KG1 (cell line): ENCODE measurements around the gene SUN3.
"Not testable (repeated sequence)": the region's sequence is repeated elsewhere in the genome, so short reads cannot be mapped to it uniquely, and the experiment has no call there.

ENCODE experiments used
- DNase-seq: peaks from one replicate; lab custom pipeline; 2025; lab: John Stamatoyannopoulos, UW

Gene SUN3

GRCh38 chr7:47943676-47944474 lies 85.0 kb downstream of the SUN3 start:
- no peak for DNase-seq

GRCh38 chr7:47942651-47943050 lies 86.3 kb downstream of the SUN3 start:
- not testable (repeated sequence) for DNase-seq

- no peak for DNase-seq
Observed at GRCh38 chr7:47942132-47942531, 86.8 kb downstream of the SUN3 start.

- DNase-seq = no peak
Observed at GRCh38 chr7:47941136-47941844, 87.6 kb downstream of the SUN3 start.

- no peak for DNase-seq
Observed at GRCh38 chr7:47940088-47941013, 88.6 kb downstream of the SUN3 start.

- DNase-seq = no peak
Observed at GRCh38 chr7:47939425-47940036, 89.4 kb downstream of the SUN3 start.

- no peak for DNase-seq
Observed at GRCh38 chr7:47938574-47939165, 90.2 kb downstream of the SUN3 start.

- no peak for DNase-seq
Observed at GRCh38 chr7:47937711-47938573, 91.0 kb downstream of the SUN3 start.
